ENCODE measurements around the gene RPGRIP1L.

GRCh38 chr16:53678756-53679343, 24.8 kb downstream of the RPGRIP1L start:
- TF ChIP-seq POLR2A (IDR thresholded peaks at IDR 0.05) (no peak), CTCF (IDR thresholded peaks at IDR 0.05) (no peak), EP300 (IDR thresholded peaks at IDR 0.05) (no peak)

Measured in tibial nerve (tissue), 4 donors.